Hepatocyte (in vitro differentiated cells): ENCODE results near the gene NINJ2. TPM values are rescaled to one million over a fixed set of nuclear protein-coding genes. Genes with fewer than 3 reads are reported as not detected.

ENCODE experiments used
- DNase-seq: peaks from one replicate; pipeline ENCODE4 v3.0.0-alpha.2; 2016; ENCODE audit warnings: low spot score
- H2AFZ ChIP-seq: fragments of 200-600 bp; sonication (generic); 2 replicates; pipeline ENCODE4 v1.6.0; 2016; ENCODE audit warnings: antibody characterized with exemption, mild to moderate bottlenecking
- H3K27ac ChIP-seq: fragments of 200-600 bp; sonication (generic); 2 replicates; pipeline ENCODE4 v1.5.1; 2016; ENCODE audit warnings: mild to moderate bottlenecking
- H3K27me3 ChIP-seq: fragments of 200-600 bp; sonication (generic); 2 replicates; pipeline ENCODE4 v1.6.1; 2016
- H3K36me3 ChIP-seq: fragments of 200-600 bp; sonication (generic); replicated peaks from 2 replicates; pipeline ENCODE4 v1.5.1; 2016; ENCODE audit warnings: low read depth; ENCODE audit not compliant: insufficient read depth
- H3K4me1 ChIP-seq: fragments of 200-600 bp; sonication (generic); 2 replicates; pipeline ENCODE4 v1.5.1; 2016; ENCODE audit warnings: mild to moderate bottlenecking, moderate library complexity; ENCODE audit not compliant: insufficient read depth
- H3K4me2 ChIP-seq: fragments of 200-600 bp; sonication (generic); 2 replicates; pipeline ENCODE4 v1.6.0; 2016
- H3K4me3 ChIP-seq: fragments of 200-600 bp; sonication (generic); 2 replicates; pipeline ENCODE4 v1.5.1; 2016; ENCODE audit warnings: mild to moderate bottlenecking
- H3K79me2 ChIP-seq: fragments of 200-600 bp; sonication (generic); 2 replicates; pipeline ENCODE4 v1.6.0; 2017; ENCODE audit warnings: mild to moderate bottlenecking
- H3K9me2 ChIP-seq: fragments of 200-600 bp; sonication (generic); replicated peaks from 2 replicates; pipeline ENCODE4 v1.6.0; 2017; ENCODE audit warnings: mild to moderate bottlenecking; ENCODE audit not compliant: insufficient read depth
- H3K9me3 ChIP-seq: fragments of 200-600 bp; sonication (generic); 2 replicates; pipeline ENCODE4 v1.5.1; 2016; ENCODE audit warnings: low read depth, mild to moderate bottlenecking
- H4K20me1 ChIP-seq: fragments of 200-600 bp; sonication (generic); 2 replicates; pipeline ENCODE4 v1.6.0; 2016; ENCODE audit warnings: mild to moderate bottlenecking; ENCODE audit not compliant: insufficient read depth, poor library complexity, severe bottlenecking
- CTCF ChIP-seq: fragments of 200-600 bp; sonication (generic); IDR thresholded peaks from 2 replicates; pipeline ENCODE4 v1.5.1; 2016; ENCODE audit warnings: antibody characterized with exemption, mild to moderate bottlenecking; ENCODE audit not compliant: poor library complexity
- EZH2 ChIP-seq: fragments of 200-600 bp; sonication (generic); IDR thresholded peaks from 2 replicates; pipeline ENCODE4 v1.6.1; 2016; ENCODE audit warnings: antibody characterized with exemption, mild to moderate bottlenecking, borderline replicate concordance
- EZH2phosphoT487 ChIP-seq: fragments of 200-600 bp; sonication (generic); IDR thresholded peaks from one replicate; pipeline ENCODE4 v1.6.1; 2018; ENCODE audit warnings: antibody characterized with exemption, mild to moderate bottlenecking, low read depth, moderate library complexity; ENCODE audit not compliant: unreplicated experiment, severe bottlenecking
- WGBS: methylation state at CpG from one replicate; pipeline ENCODE4 v1.1.6; 2016; ENCODE audit warnings: low lambda C conversion rate; ENCODE audit errors: missing lambda C conversion rate; 5-methylcytosine and 5-hydroxymethylcytosine counted together
- polyA plus RNA-seq: library from polyadenylated mRNA; unstranded; fragments of >200 nt; fragmentation: Nextera tagmentation; extraction: Ambion mirVana; gene quantifications from 2 replicates; pipeline ENCODE4 v1.2.1, GENCODE V29; 2016
- total RNA-seq: library from RNA; depleted of rRNA; stranded (reverse); fragments of >200 nt; gene quantifications from 2 replicates; pipeline ENCODE4 v1.2.3, GENCODE V29; 2014

The NINJ2 gene
- total and polyA plus RNA-seq, 2 experiments from 2014 or later = 0.70 to 2.1 TPM

DNA sequence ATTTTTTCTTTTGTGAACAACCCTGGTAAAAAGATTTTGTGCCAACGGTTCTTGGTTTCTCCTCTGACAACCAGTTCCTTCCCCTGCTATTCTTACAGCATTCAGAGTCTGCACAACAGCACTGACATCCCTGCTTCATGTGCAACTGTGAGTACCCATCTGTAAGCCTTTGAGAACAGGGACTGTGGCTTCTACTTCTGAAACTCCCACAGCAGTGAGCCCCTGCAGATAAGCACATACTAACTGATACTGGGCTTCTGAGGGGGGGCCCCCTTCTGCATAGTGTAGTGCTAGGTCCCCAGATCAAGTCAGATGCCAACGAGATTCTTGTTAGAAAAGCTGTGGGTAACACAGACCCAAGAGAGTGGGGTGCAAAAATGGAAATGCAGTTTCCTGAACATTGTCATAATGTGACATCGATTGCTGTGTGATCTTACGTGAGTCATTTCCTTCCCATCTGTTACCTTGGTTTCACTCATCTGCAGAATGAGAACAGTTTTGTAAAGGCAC is 11.1 kb upstream of the NINJ2 start:
- H3K4me2 ChIP-seq = no peak overlapping the region

GRCh38 chr12:673849-674248 is 10.6 kb upstream of the NINJ2 start:
- H2AFZ ChIP-seq = no peak overlapping the region
- H3K4me1 ChIP-seq = no peaks in the 10 kb centered on the region
- H3K9me3 ChIP-seq = no peaks in the 10 kb centered on the region
- H3K79me2 ChIP-seq = no peaks in the 10 kb centered on the region
- no peaks in the 10 kb centered on the region for H3K27me3 ChIP-seq
- no peak for DNase-seq
- no peak overlapping the region for H3K4me2 ChIP-seq
- no peaks in the 10 kb centered on the region for H3K9me2 ChIP-seq
- no peak overlapping the region for H3K27ac ChIP-seq
- H4K20me1 ChIP-seq = no peaks in the 10 kb centered on the region
- no peak overlapping the region for H3K4me3 ChIP-seq
- H3K36me3 ChIP-seq = no peaks in the 10 kb centered on the region
- TF ChIP-seq EZH2phosphoT487 = no peak
- no peak for TF ChIP-seq CTCF
- no peak for TF ChIP-seq EZH2
- 90% methylated on average over 3 of the region's 3 CpGs for WGBS

More for the DNA sequence above, 11.1 kb upstream of the NINJ2 start:
- no peaks in the 10 kb centered on the region for H3K27me3 ChIP-seq
- no peaks in the 10 kb centered on the region for H3K9me3 ChIP-seq
- H3K9me2 ChIP-seq = no peaks in the 10 kb centered on the region
- no peaks in the 10 kb centered on the region for H3K79me2 ChIP-seq
- 87% methylated on average over 4 of the region's 4 CpGs for WGBS
- no peaks in the 10 kb centered on the region for H3K4me1 ChIP-seq
- no peak overlapping the region for H3K27ac ChIP-seq
- H3K36me3 ChIP-seq = no peaks in the 10 kb centered on the region
- H3K4me3 ChIP-seq = no peak overlapping the region
- H2AFZ ChIP-seq = no peak overlapping the region
- H4K20me1 ChIP-seq = no peaks in the 10 kb centered on the region
- DNase-seq = no peak
- TF ChIP-seq CTCF (no peak), EZH2phosphoT487 (no peak), EZH2 (no peak)

DNA sequence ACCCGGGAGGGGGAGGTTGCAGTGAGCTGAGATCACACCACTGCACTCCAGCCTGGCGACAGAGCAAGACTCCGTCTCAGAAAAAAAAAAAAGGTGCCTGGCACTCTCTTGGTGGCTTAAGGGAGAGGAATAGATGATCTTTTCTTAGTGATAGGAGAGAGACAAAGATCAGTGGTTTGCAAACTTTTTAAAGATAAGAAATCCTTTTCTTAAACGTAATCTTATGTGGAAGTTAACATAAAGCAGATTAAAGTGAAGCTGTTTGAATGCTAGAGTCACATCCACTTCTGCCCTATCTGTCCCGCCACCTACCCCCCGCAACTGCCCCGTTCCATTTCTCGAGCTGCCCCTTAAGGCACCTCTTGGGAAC is 6.3 kb upstream of the NINJ2 start:
- no peaks in the 10 kb centered on the region for H3K79me2 ChIP-seq
- H3K9me2 ChIP-seq = no peaks in the 10 kb centered on the region
- no peaks in the 10 kb centered on the region for H3K9me3 ChIP-seq
- no peaks in the 10 kb centered on the region for H4K20me1 ChIP-seq
- no peak for DNase-seq
- WGBS = 67% methylated on average over 8 of the region's 8 CpGs
- no peaks in the 10 kb centered on the region for H3K36me3 ChIP-seq
- no peak overlapping the region for H3K4me3 ChIP-seq
- no peaks in the 10 kb centered on the region for H3K4me1 ChIP-seq
- no peak overlapping the region for H3K27ac ChIP-seq
- no peaks in the 10 kb centered on the region for H3K27me3 ChIP-seq
- H2AFZ ChIP-seq = no peak overlapping the region
- H3K4me2 ChIP-seq = no peak overlapping the region
- TF ChIP-seq EZH2 = no peak
- no peak for TF ChIP-seq EZH2phosphoT487
- no peak for TF ChIP-seq CTCF

DNA sequence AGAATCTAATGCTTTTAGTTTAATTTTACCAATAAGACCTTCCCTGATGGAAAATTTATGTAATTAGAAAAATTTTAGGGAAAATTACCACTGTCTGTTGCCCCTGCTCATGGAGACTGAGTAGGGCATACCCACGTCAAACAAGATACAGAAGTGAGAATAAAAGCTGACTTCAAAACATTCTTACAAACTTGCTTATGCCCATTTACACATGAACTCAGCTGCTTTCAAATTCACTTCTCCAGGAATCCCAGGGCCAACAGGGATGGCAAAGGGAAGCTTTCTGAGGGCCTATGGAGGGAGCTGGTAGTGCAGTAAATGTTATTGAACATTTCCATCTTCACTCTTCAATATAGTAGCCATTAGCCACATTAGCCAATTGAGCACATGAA is 4.8 kb upstream of the NINJ2 start:
- no peaks in the 10 kb centered on the region for H4K20me1 ChIP-seq
- no peaks in the 10 kb centered on the region for H3K9me3 ChIP-seq
- no peak overlapping the region for H3K27ac ChIP-seq
- no peaks in the 10 kb centered on the region for H3K27me3 ChIP-seq
- 95% methylated on average over 1 of the region's 1 CpG for WGBS
- TF ChIP-seq CTCF = no peak
- TF ChIP-seq EZH2phosphoT487 = no peak
- TF ChIP-seq EZH2 = no peak
- no peaks in the 10 kb centered on the region for H3K4me1 ChIP-seq
- no peaks in the 10 kb centered on the region for H3K9me2 ChIP-seq
- no peak overlapping the region for H2AFZ ChIP-seq
- no peaks in the 10 kb centered on the region for H3K79me2 ChIP-seq
- DNase-seq = no peak
- no peaks in the 10 kb centered on the region for H3K36me3 ChIP-seq
- no peak overlapping the region for H3K4me3 ChIP-seq
- no peak overlapping the region for H3K4me2 ChIP-seq
